GM21423 (cell line): Measurements from ENCODE around the gene VTA1.
"Not testable (repeated sequence)": the region's sequence is repeated elsewhere in the genome, so short reads cannot be mapped to it uniquely, and the experiment has no call there.

ENCODE experiments used
- ATAC-seq: cut with Tn5 transposase; IDR thresholded peaks from one replicate; pipeline ENCODE4 v1.9.1; 2021; ENCODE audit warnings: mild to moderate bottlenecking, moderate library complexity; ENCODE audit not compliant: unreplicated experiment

VTA1 gene, protein sequence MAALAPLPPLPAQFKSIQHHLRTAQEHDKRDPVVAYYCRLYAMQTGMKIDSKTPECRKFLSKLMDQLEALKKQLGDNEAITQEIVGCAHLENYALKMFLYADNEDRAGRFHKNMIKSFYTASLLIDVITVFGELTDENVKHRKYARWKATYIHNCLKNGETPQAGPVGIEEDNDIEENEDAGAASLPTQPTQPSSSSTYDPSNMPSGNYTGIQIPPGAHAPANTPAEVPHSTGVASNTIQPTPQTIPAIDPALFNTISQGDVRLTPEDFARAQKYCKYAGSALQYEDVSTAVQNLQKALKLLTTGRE

GRCh38 chr6:142146828-142147662, at the start of gene VTA1, which contains the start of gene NMBR:
TSS of gene VTA1 (plus strand) at chr6:142147263. CDS start at chr6:142147288, 25 bp downstream.
TSS of gene NMBR (minus strand) at chr6:142147122. CDS start at chr6:142088658, 58,464 bp downstream.
- peak; percentile 100 for ATAC-seq

GRCh38 chr6:142104820-142105219, 42.2 kb upstream of the VTA1 start:
- ATAC-seq, result not testable (repeated sequence)

DNA sequence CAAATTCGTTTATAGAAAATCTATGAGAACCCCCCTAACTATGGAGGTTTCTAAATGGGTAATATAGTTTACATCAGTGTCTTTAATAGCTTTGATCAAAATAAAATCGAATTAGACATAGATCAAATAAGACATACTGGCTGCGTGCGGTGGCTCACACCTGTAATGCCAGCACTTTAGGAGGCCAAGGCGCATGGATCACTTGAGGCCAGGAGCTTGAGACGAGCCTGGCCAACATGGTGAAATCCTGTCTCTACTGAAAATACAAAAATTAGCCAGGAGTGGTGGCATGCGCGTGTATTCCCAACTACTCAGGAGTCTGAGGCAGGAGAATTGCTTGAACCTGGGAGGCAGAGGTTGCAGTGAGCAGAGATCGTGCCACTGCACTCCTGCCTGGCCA, 36.2 kb upstream of the VTA1 start:
- not testable (repeated sequence) for ATAC-seq

- peak; percentile 60 for ATAC-seq
Measured at GRCh38 chr6:142112451-142113061, 34.5 kb upstream of the VTA1 start.

GRCh38 chr6:142117366-142117765, 29.7 kb upstream of the VTA1 start:
- no peak for ATAC-seq

DNA sequence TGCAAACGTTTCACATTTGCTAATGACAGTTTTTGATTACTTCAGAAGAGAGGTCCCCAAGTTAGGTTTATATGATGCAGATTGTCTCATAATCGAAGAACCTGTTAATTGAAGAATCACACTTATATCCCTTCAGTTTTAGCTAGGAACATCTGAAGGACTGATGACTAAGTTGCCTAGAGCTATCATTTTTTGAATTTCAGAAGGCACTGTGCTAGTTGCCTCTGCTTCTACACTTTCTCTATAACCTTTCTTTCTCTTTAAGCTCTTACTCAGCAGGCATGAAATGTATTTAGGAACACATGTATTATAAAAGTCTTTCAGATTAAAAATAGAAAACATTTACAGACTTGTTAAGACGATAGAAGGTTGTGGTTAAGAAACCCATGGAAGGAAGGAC, 28.7 kb upstream of the VTA1 start:
- ATAC-seq, result no peak

GRCh38 chr6:142118925-142119324, 28.1 kb upstream of the VTA1 start:
- no peak for ATAC-seq

DNA sequence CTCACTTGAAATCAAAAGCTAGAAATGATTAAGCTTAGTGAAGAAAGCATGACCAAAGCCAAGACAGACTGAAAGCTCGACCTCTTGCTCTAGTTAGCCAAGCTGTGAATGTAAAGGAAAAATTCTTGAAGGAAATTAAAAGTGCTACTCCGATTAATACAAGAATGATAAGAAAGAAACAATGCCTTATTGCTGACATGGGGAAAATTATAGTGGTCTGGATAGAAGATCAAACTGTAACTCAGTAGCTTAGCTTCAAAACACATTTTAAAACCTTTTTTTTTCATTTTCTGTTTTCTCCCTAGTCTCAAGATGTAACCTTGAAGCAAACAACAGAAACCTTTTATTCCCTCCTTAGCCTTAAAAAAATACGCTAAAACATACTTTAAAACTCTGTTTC, 25.7 kb upstream of the VTA1 start:
- no peak for ATAC-seq

GRCh38 chr6:142130814-142131213, 16.2 kb upstream of the VTA1 start:
- no peak for ATAC-seq

GRCh38 chr6:142132625-142133024, 14.4 kb upstream of the VTA1 start, which contains the start of gene GJE1:
TSS of gene GJE1 (plus strand) at chr6:142132925. CDS start at chr6:142133159, 234 bp downstream.
- no peak for ATAC-seq

GRCh38 chr6:142138876-142139275, 8.2 kb upstream of the VTA1 start:
- no peak for ATAC-seq

GRCh38 chr6:142141531-142141930, 5.5 kb upstream of the VTA1 start:
- ATAC-seq, result not testable (repeated sequence)

- no peak for ATAC-seq
Measured at GRCh38 chr6:142152746-142153145, 5.7 kb downstream of the VTA1 start.

DNA sequence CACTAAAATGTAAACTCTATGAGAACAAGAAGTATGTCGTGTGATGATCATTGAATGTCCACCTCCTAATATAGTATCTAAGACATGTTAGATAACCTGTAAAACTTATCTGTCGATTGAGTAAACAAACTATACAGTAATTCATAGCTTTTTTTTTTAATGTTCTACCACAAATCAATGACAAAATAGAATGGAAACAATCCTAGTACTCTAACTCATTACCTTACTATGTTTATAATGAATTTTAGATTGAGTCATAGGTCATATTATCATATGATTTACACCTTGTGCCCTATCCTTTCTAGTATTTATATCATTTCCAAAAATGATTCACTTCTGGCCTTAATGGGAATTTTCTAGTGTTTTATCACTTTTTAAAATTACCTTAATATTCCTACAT, 6.1 kb downstream of the VTA1 start:
- no peak for ATAC-seq

DNA sequence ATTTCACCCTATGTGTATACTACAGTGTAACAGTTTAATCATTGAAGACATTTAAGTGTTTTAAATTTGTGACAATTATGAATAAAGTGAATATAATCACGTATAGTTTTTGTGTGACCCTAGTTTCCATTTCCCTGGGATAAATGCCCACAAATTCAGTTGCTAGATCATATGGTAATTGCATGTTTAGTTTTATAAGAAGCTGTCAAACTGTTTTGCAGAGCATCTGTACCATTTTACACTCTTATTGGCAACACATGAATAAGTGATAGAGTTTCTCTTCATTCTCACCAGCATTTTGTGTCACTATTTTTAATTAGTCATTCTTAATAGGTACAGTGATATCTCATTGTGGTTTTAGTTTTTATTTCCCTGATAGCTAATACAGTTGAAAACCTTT, 7.3 kb downstream of the VTA1 start:
- ATAC-seq, result no peak

DNA sequence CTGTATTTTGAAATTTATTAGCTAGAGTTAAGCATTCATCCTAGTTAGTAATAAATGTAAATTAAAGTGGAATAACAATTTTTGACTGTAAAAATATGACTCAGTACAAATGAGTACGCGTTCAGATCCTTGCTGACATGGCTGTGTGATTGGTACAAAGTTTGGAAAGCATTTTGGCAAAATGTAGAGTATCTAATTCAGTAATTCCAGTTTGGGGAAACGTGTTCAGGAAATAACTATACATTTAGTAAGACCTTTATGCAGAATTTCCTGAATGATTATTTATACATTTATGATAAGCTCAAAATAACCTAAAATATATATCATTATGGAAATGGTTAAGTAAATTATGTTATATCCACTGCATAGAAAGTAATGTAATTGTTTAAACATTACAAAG, 8.0 kb downstream of the VTA1 start:
- no peak for ATAC-seq

GRCh38 chr6:142155895-142156757, 9.1 kb downstream of the VTA1 start:
- ATAC-seq, result peak; percentile 72

GRCh38 chr6:142156758-142157068, 9.7 kb downstream of the VTA1 start:
- ATAC-seq, result not testable (repeated sequence)

GRCh38 chr6:142162780-142163179, 15.7 kb downstream of the VTA1 start:
- no peak for ATAC-seq

DNA sequence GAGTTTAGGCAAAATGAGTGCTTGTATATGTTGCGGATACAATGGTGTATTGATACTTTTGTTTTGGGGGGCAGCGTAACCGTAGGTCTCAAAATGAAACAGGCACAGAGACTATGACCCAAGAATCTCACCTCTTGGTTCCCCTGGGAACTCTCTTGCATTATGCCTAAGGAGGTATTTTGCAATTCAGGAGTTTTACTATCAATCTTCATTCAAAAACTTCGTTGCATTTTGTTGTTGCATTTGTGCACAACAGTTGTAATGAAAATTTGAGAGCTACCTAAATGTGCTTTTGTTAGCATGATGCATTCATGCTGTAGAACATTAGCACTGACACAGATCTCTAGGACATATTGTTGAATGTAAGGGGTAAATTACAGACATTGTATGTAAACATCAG, 18.2 kb downstream of the VTA1 start:
- ATAC-seq, result no peak

DNA sequence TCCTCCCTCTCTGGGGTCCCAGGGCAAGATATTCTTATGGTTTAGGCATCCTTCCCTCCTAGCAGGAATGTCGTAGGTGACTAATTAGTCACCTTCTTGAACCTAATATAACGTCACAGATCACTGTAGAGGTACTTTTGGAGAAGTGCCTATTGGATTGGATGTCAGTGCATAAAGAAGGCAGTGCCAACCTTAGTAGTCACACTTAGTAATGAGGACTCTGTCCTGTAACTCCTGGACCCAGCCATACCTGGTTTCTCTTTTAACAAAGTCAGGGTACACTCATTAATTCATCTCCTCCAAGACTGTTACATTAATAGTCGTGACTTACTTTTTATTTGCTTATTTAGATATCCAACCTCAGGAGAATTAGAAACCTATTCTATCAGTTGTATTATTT, 20.0 kb downstream of the VTA1 start:
- ATAC-seq, result no peak
